NCI-H1436 (cell line): ENCODE data around the gene ERP27.

ENCODE experiments used
- DNase-seq: peaks from one replicate; lab custom pipeline; 2025; lab: John Stamatoyannopoulos, UW

The ERP27 gene

DNA sequence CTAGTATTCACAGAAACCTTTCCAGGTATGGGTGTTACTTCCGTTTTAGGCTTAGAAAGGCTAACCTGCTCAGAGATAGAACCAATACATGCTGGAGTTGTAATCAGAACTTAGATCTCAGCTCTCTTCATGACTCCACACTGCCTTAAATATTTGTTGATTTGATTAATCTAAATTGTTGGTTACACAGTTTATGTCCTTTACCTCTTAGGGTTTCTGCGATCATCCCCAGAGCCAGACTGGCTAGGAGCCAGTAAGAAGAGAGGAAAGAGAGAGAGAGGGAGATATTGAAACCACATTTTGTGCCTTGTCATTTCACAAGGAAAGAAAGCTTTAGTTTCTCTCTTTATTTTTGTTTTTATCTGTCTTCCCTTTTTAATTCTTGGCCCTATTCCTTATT, 35.9 kb downstream of the ERP27 start:
- no peak for DNase-seq

GRCh38 chr12:14901228-14901562, 37.1 kb downstream of the ERP27 start:
- no peak for DNase-seq

DNA sequence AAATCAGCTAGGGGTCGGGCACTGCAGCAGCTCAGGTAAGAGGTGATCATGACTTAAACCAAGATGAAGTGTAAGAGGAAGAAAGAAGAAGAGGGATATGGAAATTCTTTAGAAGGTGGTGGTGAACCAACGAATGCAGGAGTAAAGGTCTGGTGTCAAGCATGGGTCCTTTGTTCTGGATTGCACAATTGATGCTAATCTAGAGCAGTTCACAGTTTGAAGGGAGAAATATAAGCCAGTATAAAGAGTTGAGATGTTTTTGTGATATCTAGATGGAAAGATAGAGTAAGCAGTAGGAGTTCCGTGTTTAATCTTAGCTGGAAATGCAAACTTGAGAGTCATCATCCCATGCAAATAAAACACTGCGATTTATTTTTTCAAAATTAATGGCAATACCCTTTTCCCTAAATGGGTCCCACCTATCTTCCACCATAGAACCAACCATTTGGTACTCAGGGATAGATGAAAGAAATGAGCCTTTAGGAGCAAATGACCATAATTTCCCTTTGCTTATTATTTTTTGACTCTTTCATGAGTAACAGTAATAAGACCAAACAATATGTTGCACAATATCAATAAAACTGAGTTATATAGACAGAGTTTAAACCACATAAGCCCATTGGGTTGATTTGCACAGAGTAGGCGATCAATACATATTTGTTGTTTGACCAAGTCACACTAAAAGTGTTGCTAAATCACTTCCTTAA, 37.7 kb downstream of the ERP27 start:
- DNase-seq = no peak

- DNase-seq = no peak
Observed at GRCh38 chr12:14896521-14897169, 41.7 kb downstream of the ERP27 start.

GRCh38 chr12:14893506-14894250, 44.7 kb downstream of the ERP27 start:
- no peak for DNase-seq

DNA sequence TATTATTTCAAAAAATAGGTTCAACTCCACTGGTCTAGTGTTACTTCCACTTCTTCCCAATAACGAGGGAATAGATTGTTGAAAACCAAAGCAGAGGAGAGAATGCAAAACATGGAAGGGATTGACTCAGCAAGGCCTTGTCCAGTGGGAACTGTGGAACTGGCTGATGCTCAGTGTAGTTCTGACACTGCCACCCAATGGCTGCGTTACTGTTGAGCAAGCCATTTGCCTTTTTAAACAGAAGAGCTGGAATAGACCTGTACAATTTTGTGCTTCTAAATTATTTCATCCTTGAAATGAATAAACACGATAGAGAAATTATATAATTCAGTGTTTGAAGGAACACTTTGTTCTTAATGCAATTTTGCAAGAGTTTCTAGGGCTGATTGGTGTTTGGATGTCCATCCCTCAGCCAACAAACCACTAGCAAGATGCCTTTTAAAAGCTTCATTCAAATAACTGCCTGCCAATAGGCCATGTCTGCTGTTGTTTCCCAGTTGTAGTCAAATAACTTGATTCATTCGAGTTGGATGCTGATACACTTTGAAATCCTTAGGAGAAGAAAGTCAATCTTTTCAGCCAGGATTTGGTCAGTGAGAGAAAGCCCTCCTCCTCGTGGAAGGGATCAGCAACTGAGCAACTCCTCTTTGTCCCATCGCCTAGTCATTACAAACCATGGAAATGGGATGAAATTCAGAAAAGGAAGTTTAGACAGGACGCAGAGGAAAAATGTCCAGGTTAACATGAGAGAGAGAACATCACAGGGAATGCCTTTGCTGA, 45.4 kb downstream of the ERP27 start:
- no peak for DNase-seq

DNA sequence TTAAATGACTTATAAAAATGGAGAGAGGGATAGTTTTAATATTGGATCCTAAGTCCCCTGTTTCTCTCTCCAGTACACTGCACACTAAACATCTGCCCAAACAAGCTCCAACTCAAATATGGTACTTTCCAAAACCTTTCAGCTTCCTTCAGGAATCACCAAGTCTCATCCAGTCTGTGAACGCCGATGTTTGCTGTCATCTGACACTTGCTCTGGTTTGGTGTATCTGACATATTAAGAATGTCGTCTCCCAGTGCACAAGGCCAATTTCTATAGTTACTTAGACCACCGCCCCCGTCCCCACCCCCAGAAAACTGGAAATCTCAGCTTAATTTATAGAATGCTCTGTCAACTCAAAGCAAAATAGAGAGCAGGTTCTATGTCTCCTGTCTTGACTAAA, 47.6 kb downstream of the ERP27 start:
- no peak for DNase-seq

- peak; percentile 20 for DNase-seq
Observed at GRCh38 chr12:14886271-14886670, 52.1 kb downstream of the ERP27 start.

DNA sequence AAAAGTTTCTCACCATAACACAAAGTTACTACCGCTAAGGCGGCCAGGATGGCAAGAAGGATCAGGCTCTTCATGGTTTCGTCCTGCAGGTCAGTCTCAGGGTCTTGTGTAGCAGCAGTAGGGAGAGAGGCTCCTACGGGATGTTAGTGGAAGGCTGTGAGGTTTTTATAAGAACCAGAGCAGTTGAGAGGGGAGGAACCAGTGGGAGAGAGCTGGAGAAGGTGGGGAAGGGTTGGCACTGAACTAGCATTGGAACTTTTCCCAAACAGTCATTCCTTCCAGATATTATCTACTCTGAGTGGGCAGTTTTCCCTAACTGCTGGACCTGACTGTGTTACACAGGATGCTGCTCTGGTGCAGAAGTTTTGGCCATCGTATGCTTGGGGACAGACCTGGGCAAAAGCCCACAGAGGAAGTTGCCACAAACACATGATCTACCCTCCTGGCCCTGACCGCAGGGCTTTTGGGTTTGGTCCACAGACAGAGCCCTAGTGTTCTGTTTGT, 52.6 kb downstream of the ERP27 start, which contains the start of gene MGP:
TSS of gene MGP (minus strand) at position 137 of the 504 bp plus-strand sequence. CDS start at position 74, 63 bp downstream.
- no peak for DNase-seq

GRCh38 chr12:14884458-14884878, 53.9 kb downstream of the ERP27 start:
- peak; percentile 46 for DNase-seq

DNA sequence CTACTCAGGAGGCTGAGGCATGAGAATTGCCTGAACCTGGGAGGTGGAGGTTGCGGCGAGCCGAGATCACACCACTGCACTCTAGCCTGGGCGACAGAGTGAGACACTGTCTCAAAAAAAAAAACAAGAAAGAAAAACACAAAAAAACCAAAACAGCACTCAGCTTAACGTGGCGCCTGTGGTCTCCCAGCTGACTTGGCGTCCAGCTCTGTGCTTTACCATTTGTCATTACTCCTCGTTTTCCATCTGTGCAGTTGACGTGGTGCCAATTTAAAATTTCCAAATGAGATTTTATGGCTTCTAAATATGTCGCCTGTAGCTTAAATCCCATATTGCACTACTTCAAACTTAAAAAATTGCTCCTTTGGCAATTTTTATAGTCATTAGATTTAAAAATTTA, 54.7 kb downstream of the ERP27 start:
- no peak for DNase-seq

DNA sequence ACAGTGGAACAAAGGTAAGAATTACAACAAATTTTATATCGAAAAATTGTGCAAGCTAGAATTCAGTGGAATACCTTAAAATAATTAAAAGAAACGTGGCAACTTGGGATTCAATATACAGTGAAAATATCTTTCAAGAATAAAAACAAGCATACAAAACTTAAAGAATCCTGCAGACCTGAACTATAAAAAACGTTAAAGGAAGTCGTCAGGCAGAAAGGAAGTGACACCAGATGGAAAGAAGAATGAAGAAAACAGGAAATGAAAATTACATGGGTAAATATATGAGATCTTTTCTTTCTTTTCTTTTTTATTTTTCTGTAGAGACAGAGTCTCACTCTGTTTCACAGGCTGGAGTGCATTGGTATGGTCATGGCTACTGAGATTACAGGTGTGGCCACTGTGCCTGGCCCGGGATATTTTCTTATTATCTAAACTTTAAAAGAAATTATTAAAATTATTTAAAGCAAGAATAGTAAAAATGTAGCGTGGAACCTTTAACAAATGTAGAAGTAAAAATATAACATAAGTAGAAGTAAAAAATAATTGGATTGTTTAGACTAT, 57.4 kb downstream of the ERP27 start:
- no peak for DNase-seq

DNA sequence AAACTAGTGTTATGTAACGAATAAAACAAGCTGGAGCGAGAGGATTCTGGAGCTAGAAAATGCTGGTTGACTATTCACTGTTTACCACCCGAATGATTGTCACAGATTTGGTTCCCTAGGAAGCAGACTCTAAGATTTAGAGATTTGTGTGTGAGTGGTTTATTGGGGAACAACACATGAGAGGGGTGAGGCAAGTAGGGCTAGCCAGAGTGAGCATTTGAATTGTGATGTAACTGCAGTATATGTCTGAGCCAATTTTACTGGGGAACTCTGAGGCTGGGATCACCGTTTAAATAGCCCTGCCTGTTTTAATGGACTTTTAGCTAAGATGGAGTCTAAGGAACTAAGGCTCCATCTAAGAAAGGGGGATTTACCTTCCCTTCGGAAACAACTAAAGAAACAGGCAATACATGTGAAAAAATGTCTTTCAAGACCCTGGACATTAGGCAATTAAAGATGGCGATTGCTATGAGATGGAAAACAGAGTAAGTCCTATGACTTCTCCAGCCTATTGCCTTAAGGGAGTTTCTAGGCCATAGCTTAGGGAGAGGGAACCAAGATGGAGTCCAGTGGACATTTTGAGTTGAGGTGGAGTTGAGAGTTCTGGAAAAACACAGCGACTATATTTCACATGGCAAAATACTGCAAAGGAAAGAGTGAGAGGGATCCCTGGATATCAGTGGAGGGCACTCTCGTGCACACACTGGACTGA, 59.0 kb downstream of the ERP27 start:
- no peak for DNase-seq

DNA sequence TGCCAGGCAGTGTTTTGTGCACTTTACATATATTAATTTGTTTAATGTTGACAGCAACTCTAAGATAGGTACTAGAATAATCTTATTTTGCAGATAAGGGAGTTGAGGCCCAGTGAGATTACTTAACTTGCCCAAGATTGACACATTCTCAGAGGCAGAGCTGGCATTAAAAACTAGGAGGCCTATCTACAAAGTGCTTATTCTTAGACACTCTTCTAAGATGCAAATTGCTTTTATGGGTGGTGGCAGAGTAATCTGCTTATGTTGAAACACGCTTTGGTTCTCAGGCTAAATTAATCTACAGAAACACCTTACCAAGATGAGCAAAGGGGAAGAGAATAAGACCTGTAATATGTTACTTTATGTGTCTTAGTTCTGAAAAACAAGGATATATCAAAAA, 59.8 kb downstream of the ERP27 start:
- no peak for DNase-seq

- no peak for DNase-seq
Observed at GRCh38 chr12:14876833-14877232, 61.5 kb downstream of the ERP27 start.

- no peak for DNase-seq
Observed at GRCh38 chr12:14874882-14875281, 63.5 kb downstream of the ERP27 start.

DNA sequence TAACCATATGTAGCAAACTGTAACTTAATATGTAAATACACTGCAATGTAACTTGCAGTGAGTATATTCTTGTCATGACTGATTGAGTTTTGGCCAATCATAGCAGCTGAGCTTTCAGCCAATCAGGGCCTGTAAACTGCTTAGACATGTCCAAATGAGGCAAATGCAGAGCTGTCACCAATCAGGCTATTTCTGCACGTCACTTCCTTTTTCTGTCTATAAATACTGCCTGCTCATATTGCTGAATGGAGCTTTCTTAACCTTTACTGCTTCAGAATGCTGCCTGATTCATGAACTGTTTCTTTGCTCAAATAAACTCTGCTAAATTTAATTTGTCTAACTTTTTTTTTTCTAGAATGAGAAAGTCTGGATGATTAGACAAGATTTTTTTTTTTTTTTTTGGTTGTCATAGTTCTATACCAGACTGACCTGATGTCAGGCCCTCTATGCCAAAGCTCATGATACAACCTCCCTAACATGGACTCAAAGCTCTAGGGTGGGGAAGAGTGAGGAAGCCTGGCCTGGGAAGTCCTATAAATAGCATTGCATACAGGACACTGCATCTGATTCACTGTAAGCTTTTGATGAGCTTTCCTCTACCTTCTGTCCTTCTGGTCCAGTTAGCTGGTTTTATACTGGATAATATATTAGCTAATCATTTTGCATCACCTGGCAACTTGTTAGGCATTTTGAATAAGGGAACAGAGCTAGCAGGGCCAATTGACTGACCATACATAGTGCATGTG, 64.7 kb downstream of the ERP27 start:
- no peak for DNase-seq

- DNase-seq = no peak
Observed at GRCh38 chr12:14871886-14872285, 66.5 kb downstream of the ERP27 start.

DNA sequence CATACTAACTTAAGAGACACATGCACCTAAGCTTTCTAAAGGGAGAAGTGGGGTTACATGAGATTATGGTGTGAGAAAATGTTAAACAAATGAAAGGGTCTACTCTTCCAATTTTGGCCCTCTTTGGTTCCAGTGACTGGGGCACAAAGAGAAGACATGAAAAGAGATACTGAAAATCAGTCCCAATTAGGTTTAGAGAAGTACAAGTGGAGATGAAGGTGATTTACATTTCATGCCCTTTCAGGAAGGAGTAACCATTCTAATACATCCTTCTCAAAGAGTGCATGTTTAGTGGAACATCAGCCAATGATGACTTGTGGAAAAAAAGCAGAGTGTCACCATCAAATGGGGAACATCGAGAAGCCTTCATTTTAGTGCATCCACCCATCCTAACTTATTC, 67.1 kb downstream of the ERP27 start:
- DNase-seq = no peak

DNA sequence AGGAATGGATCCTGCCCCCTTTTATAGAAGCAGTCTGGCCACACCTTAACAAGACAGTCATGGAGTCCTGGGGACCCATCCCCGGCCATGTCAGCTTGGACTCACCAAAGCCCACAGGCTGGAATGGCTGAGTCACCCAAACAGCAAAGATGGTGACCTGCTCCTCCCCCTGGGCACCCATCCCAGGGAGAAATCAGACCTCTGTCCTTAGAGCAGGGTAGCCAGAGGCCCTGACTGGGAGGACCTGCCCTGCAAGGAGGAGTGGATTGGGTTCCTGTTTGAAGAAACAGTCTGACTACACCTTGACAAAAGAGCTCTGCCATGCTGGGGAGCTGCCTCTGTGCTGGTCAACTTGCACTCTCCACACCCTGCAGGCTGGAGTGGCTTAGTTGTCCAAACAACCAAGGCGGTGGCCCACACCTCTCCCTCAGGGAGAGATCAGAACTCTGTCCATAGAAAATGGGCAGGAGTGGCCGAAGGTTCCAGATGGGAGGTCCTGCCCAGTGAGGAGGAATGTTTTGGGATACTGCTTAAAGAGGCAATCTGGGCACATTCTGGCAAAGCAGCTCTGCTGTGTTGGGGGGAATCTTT, 69.3 kb downstream of the ERP27 start:
- DNase-seq = no peak
